NB4 (cell line): ENCODE results near the gene CNTNAP2.

Experiments
- DNase-seq: peaks from one replicate; pipeline ENCODE4 v3.0.0; 2010; ENCODE audit warnings: low read depth
- H3K4me3 ChIP-seq: one replicate; pipeline ENCODE4 v1.5.1; 2011; ENCODE audit warnings: mild to moderate bottlenecking, low read depth, low read length, moderate library complexity
- MYC ChIP-seq: IDR thresholded peaks from 2 replicates; pipeline ENCODE4 v1.6.1; 2011; ENCODE audit warnings: low read depth, low read length
- POLR2A ChIP-seq: IDR thresholded peaks from 2 replicates; pipeline ENCODE4 v1.6.1; 2011; ENCODE audit warnings: mild to moderate bottlenecking; ENCODE audit not compliant: insufficient read length; ENCODE audit errors: extremely low read depth
- TF ChIP-seq, protein P1 (sequence below): IDR thresholded peaks from 2 replicates; pipeline ENCODE4 v1.6.1; 2011; ENCODE audit warnings: low read depth, low read length
- TF ChIP-seq, protein P2 (sequence below): IDR thresholded peaks from one replicate; pipeline ENCODE4 v1.5.1; 2012; ENCODE audit warnings: low read depth, low read length

CNTNAP2 gene

DNA sequence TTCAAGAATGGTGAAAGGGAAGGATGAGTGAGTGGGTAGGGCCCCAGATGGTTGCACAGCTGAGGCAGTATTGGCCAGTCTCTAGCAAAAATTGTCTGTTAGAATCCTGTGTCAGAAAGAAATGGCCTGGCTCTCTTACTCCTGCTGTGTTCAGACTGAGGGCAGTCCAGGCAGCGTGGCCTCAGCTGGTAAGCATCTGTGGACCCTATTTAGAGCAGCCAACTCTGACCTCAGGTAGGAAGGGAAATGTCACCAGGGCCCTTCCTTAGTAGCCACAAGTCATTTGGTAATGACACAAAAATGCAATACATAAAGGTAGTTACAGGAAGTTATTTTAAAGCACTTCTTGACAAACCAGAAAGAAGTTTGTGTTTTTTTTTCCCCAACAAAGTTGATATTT lies 1194.7 kb downstream of the CNTNAP2 start:
- TF ChIP-seq, protein P1, sequence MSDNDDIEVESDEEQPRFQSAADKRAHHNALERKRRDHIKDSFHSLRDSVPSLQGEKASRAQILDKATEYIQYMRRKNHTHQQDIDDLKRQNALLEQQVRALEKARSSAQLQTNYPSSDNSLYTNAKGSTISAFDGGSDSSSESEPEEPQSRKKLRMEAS = no peak
- TF ChIP-seq, protein P2, sequence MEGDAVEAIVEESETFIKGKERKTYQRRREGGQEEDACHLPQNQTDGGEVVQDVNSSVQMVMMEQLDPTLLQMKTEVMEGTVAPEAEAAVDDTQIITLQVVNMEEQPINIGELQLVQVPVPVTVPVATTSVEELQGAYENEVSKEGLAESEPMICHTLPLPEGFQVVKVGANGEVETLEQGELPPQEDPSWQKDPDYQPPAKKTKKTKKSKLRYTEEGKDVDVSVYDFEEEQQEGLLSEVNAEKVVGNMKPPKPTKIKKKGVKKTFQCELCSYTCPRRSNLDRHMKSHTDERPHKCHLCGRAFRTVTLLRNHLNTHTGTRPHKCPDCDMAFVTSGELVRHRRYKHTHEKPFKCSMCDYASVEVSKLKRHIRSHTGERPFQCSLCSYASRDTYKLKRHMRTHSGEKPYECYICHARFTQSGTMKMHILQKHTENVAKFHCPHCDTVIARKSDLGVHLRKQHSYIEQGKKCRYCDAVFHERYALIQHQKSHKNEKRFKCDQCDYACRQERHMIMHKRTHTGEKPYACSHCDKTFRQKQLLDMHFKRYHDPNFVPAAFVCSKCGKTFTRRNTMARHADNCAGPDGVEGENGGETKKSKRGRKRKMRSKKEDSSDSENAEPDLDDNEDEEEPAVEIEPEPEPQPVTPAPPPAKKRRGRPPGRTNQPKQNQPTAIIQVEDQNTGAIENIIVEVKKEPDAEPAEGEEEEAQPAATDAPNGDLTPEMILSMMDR = no peak
- TF ChIP-seq POLR2A = no peak
- TF ChIP-seq MYC = no peak
- H3K4me3 ChIP-seq = no peak overlapping the region
- DNase-seq = no peak

DNA sequence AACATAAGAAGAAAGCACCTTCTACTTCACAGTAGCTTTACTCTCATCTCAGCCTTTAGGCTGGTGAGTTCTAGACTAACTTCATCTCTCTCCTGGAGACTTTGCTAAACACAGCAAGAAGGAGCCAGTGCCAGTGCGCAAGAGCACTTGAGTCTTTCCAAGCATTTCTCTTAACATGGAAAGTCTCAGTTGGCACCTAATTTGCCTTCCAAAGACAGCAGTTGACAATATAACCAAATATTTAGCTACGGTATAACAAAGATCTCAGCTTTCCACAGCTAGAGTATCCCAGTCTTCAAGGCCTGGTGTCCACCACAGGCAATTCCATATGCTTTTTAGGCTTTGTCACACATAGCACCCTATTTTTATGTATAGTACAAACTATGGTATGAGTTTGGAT lies 1204.9 kb downstream of the CNTNAP2 start:
- no peak for DNase-seq
- TF ChIP-seq, protein P1 = no peak
- TF ChIP-seq, protein P2 = no peak
- TF ChIP-seq POLR2A (no peak), MYC (no peak)

DNA sequence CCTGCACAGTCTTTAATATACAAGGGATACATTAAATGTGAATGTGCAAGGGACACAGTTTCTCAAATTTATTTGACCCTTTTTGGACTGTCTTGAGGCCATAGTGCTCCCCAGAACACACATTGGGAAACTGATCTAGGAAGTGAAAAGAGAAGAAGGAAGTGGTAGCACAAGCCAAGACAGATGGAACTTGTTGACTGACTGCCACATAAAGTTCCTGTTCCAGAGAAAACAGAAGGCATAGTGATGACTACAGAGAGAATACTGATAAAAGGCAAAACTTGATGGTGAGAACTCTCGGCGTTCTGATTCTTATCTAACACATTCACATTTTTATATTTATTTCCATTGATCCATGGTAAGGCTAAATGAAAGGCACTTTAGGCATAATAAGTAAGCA lies 1216.4 kb downstream of the CNTNAP2 start:
- TF ChIP-seq, protein P2 = no peak
- TF ChIP-seq POLR2A (no peak), MYC (no peak)
- TF ChIP-seq, protein P1 = no peak
- H3K4me3 ChIP-seq = no peak overlapping the region
- no peak for DNase-seq

More for the DNA sequence above, 1204.9 kb downstream of the CNTNAP2 start:
- H3K4me3 ChIP-seq = no peak overlapping the region

DNA sequence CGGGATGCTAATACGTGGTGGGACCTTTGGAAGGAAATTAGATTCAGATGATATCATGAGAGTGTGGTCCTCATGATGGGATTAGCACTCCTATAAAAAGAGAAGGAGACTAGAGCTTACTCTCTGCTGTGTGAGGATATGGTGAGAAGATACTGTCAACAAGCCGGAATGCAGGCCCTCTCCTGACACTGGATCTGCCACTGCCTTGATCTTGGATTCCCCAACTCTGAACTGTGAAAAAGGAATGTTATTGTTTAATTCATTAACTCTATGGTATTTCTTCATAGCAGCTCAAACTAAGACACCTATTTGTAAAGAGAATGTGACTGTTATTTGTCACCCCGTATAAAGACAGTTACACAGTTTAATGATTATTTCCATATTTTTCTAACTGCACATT lies 1246.5 kb downstream of the CNTNAP2 start:
- DNase-seq = no peak
- no peak overlapping the region for H3K4me3 ChIP-seq
- TF ChIP-seq POLR2A = no peak
- TF ChIP-seq, protein P1 = no peak
- TF ChIP-seq MYC = no peak
- TF ChIP-seq, protein P2 = no peak

DNA sequence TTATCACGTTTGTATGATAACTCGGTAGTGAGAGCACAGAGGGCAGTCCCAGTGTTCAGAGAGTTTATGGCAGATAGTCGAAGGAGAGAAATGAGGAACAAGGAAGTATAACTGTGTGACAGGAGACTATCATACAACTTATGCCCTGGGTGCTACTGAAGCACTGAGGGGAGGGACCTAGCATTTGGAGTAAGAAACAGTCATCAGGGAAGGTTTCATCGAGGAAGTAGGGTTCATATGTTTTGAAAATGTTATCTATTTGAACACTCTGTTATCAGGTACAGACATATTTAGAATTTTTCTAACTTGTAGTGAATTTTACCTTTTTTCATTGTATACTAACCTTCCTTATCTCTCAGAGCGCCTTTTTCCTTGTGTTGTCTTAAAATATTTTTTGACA lies 1259.6 kb downstream of the CNTNAP2 start:
- H3K4me3 ChIP-seq = no peak overlapping the region
- TF ChIP-seq, protein P2 = no peak
- TF ChIP-seq MYC (no peak), POLR2A (no peak)
- TF ChIP-seq, protein P1 = no peak
- no peak for DNase-seq
